ACHN (cell line): Measurements from ENCODE around the gene JAKMIP1.

Experiments used
- DNase-seq: peaks from one replicate; pipeline ENCODE4 v3.0.0-alpha.2; 2015
- in situ Hi-C: cut with HindIII; loops from 2 replicates; pipeline ENCODE4 v1.10.0; 2017; ENCODE audit warnings: low sequenced_read_pairs, low pct_ligation_motif_present, low pct_unique_long_range_greater_than_20kb

The JAKMIP1 gene

GRCh38 chr4:5976431-5976830, 223.9 kb downstream of the JAKMIP1 start:
- in situ Hi-C loops, result no loop called here

More at GRCh38 chr4:5976431-5976830, 223.9 kb downstream of the JAKMIP1 start:
- no peak for DNase-seq
